ENCODE data around the gene VWA3A.
"Not testable (repeated sequence)": the region's sequence is repeated elsewhere in the genome, so short reads cannot be mapped to it uniquely, and the experiment has no call there.

The VWA3A gene

GRCh38 chr16:22086440-22086839 lies 5.9 kb upstream of the VWA3A start:
- no peak for DNase-seq (ENCODE audit: low spot score)

GRCh38 chr16:22088642-22089041 lies 3.7 kb upstream of the VWA3A start:
- no peak for DNase-seq (ENCODE audit: low spot score)

- no peak for DNase-seq (ENCODE audit: low spot score)
Observed at GRCh38 chr16:22089910-22090309, 2.4 kb upstream of the VWA3A start.

GRCh38 chr16:22091721-22092120 lies 620 bp upstream of the VWA3A start:
- no peak for DNase-seq (ENCODE audit: low spot score)

GRCh38 chr16:22093331-22093730 lies 990 bp downstream of the VWA3A start:
- no peak for DNase-seq (ENCODE audit: low spot score)

- DNase-seq (ENCODE audit: low spot score), result no peak
Observed at GRCh38 chr16:22093996-22094395, 1.7 kb downstream of the VWA3A start.

GRCh38 chr16:22098405-22099255 lies 6.3 kb downstream of the VWA3A start:
- peak; percentile 30 for DNase-seq (ENCODE audit: low spot score)

- DNase-seq (ENCODE audit: low spot score), result no peak
Observed at GRCh38 chr16:22099256-22099975, 7.1 kb downstream of the VWA3A start.

- no peak for DNase-seq (ENCODE audit: low spot score)
Observed at GRCh38 chr16:22103441-22103840, 11.1 kb downstream of the VWA3A start.

- DNase-seq (ENCODE audit: low spot score), result no peak
Observed at GRCh38 chr16:22109258-22109898, 17.0 kb downstream of the VWA3A start.

GRCh38 chr16:22111629-22112028 lies 19.3 kb downstream of the VWA3A start:
- not testable (repeated sequence) for DNase-seq (ENCODE audit: low spot score)

GRCh38 chr16:22116095-22116700 lies 23.9 kb downstream of the VWA3A start:
- no peak for DNase-seq (ENCODE audit: low spot score)

- DNase-seq (ENCODE audit: low spot score), result no peak
Observed at GRCh38 chr16:22117609-22118008, 25.3 kb downstream of the VWA3A start.

- no peak for DNase-seq (ENCODE audit: low spot score)
Observed at GRCh38 chr16:22120440-22120839, 28.1 kb downstream of the VWA3A start.

GRCh38 chr16:22122239-22122638 lies 29.9 kb downstream of the VWA3A start:
- no peak for DNase-seq (ENCODE audit: low spot score)

GRCh38 chr16:22123146-22123545 lies 30.8 kb downstream of the VWA3A start:
- no peak for DNase-seq (ENCODE audit: low spot score)

GRCh38 chr16:22123759-22124490 lies 31.6 kb downstream of the VWA3A start:
- DNase-seq (ENCODE audit: low spot score), result no peak

GRCh38 chr16:22124583-22125284 lies 32.4 kb downstream of the VWA3A start:
- no peak for DNase-seq (ENCODE audit: low spot score)

GRCh38 chr16:22126037-22126558 lies 33.8 kb downstream of the VWA3A start:
- DNase-seq (ENCODE audit: low spot score), result no peak

GRCh38 chr16:22128537-22128936 lies 36.2 kb downstream of the VWA3A start:
- not testable (repeated sequence) for DNase-seq (ENCODE audit: low spot score)

GRCh38 chr16:22130528-22130927 lies 38.2 kb downstream of the VWA3A start:
- DNase-seq (ENCODE audit: low spot score), result no peak
